ENCODE results near the gene CDK7.
"Not testable (repeated sequence)": the region's sequence is repeated elsewhere in the genome, so short reads cannot be mapped to it uniquely, and the experiment has no call there.

Gene CDK7

DNA sequence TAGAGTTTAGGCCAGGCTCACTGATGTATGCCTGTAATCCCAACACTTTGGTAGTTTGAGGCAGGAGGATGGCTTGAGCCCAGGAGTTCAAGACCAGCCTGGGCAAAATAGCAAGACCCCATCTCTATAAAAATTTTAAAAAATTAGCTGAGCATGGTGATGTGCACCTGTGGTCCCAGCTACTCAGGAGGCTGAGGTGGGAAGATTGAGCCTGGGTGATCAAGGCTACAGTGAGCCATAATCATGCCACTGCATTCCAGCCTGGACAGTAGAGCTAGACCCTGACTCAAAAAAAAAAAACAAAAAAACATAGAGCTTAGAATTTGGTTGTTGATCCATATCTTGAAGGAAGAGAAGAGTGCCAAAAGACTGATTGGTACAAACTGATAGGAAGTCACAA, 14.7 kb upstream of the CDK7 start:
- TF ChIP-seq, protein P1, sequence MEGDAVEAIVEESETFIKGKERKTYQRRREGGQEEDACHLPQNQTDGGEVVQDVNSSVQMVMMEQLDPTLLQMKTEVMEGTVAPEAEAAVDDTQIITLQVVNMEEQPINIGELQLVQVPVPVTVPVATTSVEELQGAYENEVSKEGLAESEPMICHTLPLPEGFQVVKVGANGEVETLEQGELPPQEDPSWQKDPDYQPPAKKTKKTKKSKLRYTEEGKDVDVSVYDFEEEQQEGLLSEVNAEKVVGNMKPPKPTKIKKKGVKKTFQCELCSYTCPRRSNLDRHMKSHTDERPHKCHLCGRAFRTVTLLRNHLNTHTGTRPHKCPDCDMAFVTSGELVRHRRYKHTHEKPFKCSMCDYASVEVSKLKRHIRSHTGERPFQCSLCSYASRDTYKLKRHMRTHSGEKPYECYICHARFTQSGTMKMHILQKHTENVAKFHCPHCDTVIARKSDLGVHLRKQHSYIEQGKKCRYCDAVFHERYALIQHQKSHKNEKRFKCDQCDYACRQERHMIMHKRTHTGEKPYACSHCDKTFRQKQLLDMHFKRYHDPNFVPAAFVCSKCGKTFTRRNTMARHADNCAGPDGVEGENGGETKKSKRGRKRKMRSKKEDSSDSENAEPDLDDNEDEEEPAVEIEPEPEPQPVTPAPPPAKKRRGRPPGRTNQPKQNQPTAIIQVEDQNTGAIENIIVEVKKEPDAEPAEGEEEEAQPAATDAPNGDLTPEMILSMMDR (IDR thresholded peaks at IDR 0.05; ENCODE audit: low read depth, low read length, poor library complexity, severe bottlenecking): no peak
- TF ChIP-seq EZH2phosphoT487 (IDR thresholded peaks at IDR 0.05; ENCODE audit: borderline replicate concordance, low read length): no peak
- H3F3A ChIP-seq (ENCODE audit: control insufficient read depth, insufficient read depth): peaks cover 16% of the 10 kb centered on the region

DNA sequence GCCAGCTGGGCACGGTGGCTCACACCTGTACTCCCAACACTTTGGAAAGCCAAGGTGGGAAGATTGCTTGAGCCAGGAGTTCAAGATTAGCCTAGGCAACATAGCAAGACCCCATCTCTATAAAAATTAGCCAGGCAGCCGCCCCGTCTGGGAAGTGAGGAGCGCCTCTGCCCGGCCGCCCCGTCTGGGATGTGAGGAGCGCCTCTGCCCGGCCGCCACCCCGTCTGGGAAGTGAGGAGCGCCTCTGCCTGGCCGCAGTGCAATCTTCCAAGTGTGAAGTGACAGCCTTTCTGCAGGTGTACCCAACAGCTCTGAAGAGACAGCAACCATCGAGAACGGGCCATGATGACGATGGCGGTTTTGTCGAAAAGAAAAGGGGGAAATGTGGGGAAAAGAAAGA, 14.3 kb upstream of the CDK7 start:
- peaks cover 17% of the 10 kb centered on the region for H3K36me3 ChIP-seq (ENCODE audit: control insufficient read depth, low read length)
- not testable (repeated sequence) for H3K9me2 ChIP-seq (replicated peaks; ENCODE audit: control insufficient read depth, low read length); H3K4me3 ChIP-seq (ENCODE audit: low read length); H3K9me3 ChIP-seq (ENCODE audit: control insufficient read depth, insufficient read depth, low read length); H3K27ac ChIP-seq (ENCODE audit: low read depth, low read length); H3K27me3 ChIP-seq (ENCODE audit: control insufficient read depth, low read length); H3K4me2 ChIP-seq (ENCODE audit: low read length); H4K20me1 ChIP-seq (ENCODE audit: control insufficient read depth, insufficient read depth, low read depth, low read length)
- H3F3A ChIP-seq (ENCODE audit: control insufficient read depth, insufficient read depth): peaks cover 13% of the 10 kb centered on the region
- H3K79me2 ChIP-seq (ENCODE audit: control insufficient read depth, low read length): peaks cover 59% of the 10 kb centered on the region
- H3K4me1 ChIP-seq (ENCODE audit: control insufficient read depth, low read length): peaks cover 31% of the 10 kb centered on the region

More for the DNA sequence above, 14.7 kb upstream of the CDK7 start:
- no peak overlapping the region for H3K27ac ChIP-seq (ENCODE audit: low read depth, low read length)
- no peaks in the 10 kb centered on the region for H3K9me2 ChIP-seq (replicated peaks; ENCODE audit: control insufficient read depth, low read length)
- H3K79me2 ChIP-seq (ENCODE audit: control insufficient read depth, low read length): peaks cover 59% of the 10 kb centered on the region
- H3K4me2 ChIP-seq (ENCODE audit: low read length): peak overlapping the region; percentile 79; the same call in 1 of the 2 replicates
- H3K4me3 ChIP-seq (ENCODE audit: low read length): no peak overlapping the region
- H3K9me3 ChIP-seq (ENCODE audit: control insufficient read depth, insufficient read depth, low read length): no peaks in the 10 kb centered on the region
- peaks cover 31% of the 10 kb centered on the region for H3K4me1 ChIP-seq (ENCODE audit: control insufficient read depth, low read length)
- H3K27me3 ChIP-seq (ENCODE audit: control insufficient read depth, low read length): no peaks in the 10 kb centered on the region
- peaks cover 18% of the 10 kb centered on the region for H3K36me3 ChIP-seq (ENCODE audit: control insufficient read depth, low read length)
- H4K20me1 ChIP-seq (ENCODE audit: control insufficient read depth, insufficient read depth, low read depth, low read length): 0 out of 2 replicates have a peak, but pooled peaks cover 3% of the 10 kb centered on the region

DNA sequence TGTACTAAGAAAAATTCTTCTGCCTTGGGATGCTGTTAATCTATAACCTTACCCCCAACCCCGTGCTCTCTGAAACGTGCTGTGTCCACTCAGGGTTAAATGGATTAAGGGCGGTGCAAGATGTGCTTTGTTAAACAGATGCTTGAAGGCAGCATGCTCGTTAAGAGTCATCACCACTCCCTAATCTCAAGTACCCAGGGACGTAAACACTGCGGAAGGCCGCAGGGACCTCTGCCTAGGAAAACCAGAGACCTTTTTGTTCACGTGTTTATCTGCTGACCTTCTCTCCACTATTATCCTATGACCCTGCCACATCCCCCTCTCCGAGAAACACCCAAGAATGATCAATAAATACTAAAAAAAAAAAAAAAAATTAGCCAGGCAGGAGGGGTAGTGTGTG, 13.9 kb upstream of the CDK7 start:
- H3K36me3 ChIP-seq (ENCODE audit: control insufficient read depth, low read length): peaks cover 19% of the 10 kb centered on the region
- H4K20me1 ChIP-seq (ENCODE audit: control insufficient read depth, insufficient read depth, low read depth, low read length); H3K27ac ChIP-seq (ENCODE audit: low read depth, low read length); H3K27me3 ChIP-seq (ENCODE audit: control insufficient read depth, low read length); H3K9me2 ChIP-seq (replicated peaks; ENCODE audit: control insufficient read depth, low read length); H3K4me3 ChIP-seq (ENCODE audit: low read length); H3K4me2 ChIP-seq (ENCODE audit: low read length); H3K9me3 ChIP-seq (ENCODE audit: control insufficient read depth, insufficient read depth, low read length): not testable (repeated sequence)
- peaks cover 13% of the 10 kb centered on the region for H3F3A ChIP-seq (ENCODE audit: control insufficient read depth, insufficient read depth)
- peaks cover 61% of the 10 kb centered on the region for H3K79me2 ChIP-seq (ENCODE audit: control insufficient read depth, low read length)
- peaks cover 29% of the 10 kb centered on the region for H3K4me1 ChIP-seq (ENCODE audit: control insufficient read depth, low read length)

DNA sequence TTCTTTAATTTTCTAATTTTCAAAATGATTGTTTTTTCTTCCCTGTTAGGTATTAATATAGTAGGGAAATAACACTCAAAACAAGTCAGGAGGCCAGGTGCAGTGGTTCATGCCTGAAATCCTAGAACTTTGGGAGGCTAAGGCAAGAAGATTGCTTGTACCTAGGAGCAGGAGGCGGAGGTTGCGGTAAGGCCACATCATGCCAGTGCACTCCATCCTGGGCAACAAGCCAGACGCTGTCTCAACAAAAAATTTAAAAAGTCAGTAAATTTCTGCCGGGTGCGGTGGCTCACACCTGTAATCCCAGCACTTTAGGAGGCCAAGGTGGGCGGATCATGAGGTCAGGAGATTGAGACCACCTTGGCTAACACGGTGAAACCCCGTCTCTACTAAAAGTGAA, 10.2 kb upstream of the CDK7 start:
- H4K20me1 ChIP-seq (ENCODE audit: control insufficient read depth, insufficient read depth, low read depth, low read length): no peaks in the 10 kb centered on the region
- TF ChIP-seq, protein P1 (IDR thresholded peaks at IDR 0.05; ENCODE audit: low read depth, low read length, poor library complexity, severe bottlenecking): no peak
- TF ChIP-seq EZH2phosphoT487 (IDR thresholded peaks at IDR 0.05; ENCODE audit: borderline replicate concordance, low read length): no peak
- H3K9me3 ChIP-seq (ENCODE audit: control insufficient read depth, insufficient read depth, low read length): no peaks in the 10 kb centered on the region
- no peak overlapping the region for H3K27ac ChIP-seq (ENCODE audit: low read depth, low read length)
- H3K9me2 ChIP-seq (replicated peaks; ENCODE audit: control insufficient read depth, low read length): no peaks in the 10 kb centered on the region
- H3F3A ChIP-seq (ENCODE audit: control insufficient read depth, insufficient read depth): peaks cover 2% of the 10 kb centered on the region
- no peak overlapping the region for H3K4me2 ChIP-seq (ENCODE audit: low read length)
- peaks cover 45% of the 10 kb centered on the region for H3K79me2 ChIP-seq (ENCODE audit: control insufficient read depth, low read length)
- H3K4me1 ChIP-seq (ENCODE audit: control insufficient read depth, low read length): peaks cover 6% of the 10 kb centered on the region
- peaks cover 38% of the 10 kb centered on the region for H3K36me3 ChIP-seq (ENCODE audit: control insufficient read depth, low read length)
- H3K4me3 ChIP-seq (ENCODE audit: low read length): no peak overlapping the region
- no peaks in the 10 kb centered on the region for H3K27me3 ChIP-seq (ENCODE audit: control insufficient read depth, low read length)
